HuH-7.5 (cell line): Measurements from ENCODE around the gene ASTN2.

ENCODE experiments used
- DNase-seq: peaks from one replicate; pipeline ENCODE4 v3.0.0; 2011; ENCODE audit warnings: low spot score

Gene ASTN2

DNA sequence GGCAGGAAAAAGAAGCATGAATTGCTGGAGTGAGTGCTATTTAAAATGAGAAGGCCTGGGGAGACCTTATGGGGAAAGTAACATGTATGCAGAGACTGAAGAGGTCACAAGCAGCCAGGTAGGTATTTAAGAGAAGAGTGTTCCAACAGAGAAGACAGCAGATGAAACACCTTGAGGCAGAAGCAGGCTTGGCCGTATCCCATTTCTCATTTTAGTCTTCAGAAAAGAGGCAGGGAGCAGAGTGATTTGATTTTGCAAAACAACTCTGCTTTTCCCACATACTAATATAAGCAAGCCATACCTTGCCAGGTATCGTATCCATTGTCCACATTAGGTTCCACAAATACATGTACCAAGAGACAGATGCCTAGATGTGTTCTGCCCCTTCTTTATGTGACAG, 244.3 kb downstream of the ASTN2 start:
- DNase-seq = no peak

DNA sequence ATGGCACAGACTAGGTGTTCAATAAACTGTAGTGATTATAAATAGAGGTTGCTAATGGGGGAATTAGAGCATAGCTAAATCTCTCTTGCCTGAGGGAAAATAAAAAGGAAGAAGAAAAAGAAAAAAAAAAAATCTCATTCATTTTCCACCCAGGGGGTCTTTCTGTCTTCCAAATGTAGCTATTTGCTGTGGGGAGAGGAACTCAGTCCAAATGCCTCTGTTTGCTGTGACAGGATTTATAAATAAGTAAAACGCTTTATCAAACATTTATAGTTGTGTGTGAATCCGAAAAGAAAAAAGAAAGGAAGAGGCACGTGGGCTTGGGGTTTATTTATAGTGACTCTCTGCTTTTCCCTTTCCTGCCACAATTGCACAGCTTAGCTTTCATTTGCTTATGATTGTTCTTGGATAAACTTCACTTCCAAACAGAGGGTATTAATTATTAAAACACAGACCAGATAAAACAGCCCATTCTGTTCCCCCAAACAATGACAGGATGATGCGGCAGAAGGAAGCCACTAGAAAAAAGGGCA, 245.7 kb downstream of the ASTN2 start:
- DNase-seq = no peak

DNA sequence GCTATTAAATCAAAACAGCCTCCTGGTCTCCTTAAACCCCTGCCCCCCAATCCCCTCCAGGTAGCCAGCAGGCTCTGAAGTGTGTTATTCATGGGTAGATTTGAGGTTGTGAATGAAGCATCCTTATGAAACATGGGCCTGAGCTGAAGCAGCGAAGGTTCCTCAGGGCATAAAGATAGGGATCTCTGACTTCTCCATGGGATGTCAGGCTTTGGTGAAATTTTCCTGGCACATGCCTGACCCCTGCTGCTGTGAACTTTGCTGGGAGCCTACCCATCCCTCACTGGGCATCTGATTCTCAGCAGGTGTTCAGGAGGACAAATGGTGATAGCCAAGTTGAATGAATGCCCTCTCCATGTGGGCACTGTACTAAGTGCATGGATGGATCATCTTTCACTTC, 250.3 kb downstream of the ASTN2 start:
- no peak for DNase-seq

DNA sequence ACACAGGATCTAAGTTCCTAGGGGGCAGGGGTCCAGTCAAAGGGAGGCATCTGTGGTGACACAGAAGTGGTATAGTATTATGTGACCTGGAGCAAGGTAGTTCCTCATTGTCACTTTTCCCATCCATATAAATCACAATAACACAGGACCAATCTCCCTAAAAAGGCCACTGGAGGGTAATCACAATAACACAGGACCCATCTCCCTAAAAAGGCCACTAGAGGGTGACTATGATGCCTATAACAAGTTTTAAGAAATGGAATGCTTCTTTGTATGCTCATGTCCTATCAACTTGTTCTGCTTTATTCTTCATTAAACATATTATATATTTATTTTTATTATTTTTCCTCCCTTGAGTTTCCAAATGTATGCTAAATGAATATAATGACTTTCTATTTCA, 254.6 kb downstream of the ASTN2 start:
- DNase-seq = no peak

DNA sequence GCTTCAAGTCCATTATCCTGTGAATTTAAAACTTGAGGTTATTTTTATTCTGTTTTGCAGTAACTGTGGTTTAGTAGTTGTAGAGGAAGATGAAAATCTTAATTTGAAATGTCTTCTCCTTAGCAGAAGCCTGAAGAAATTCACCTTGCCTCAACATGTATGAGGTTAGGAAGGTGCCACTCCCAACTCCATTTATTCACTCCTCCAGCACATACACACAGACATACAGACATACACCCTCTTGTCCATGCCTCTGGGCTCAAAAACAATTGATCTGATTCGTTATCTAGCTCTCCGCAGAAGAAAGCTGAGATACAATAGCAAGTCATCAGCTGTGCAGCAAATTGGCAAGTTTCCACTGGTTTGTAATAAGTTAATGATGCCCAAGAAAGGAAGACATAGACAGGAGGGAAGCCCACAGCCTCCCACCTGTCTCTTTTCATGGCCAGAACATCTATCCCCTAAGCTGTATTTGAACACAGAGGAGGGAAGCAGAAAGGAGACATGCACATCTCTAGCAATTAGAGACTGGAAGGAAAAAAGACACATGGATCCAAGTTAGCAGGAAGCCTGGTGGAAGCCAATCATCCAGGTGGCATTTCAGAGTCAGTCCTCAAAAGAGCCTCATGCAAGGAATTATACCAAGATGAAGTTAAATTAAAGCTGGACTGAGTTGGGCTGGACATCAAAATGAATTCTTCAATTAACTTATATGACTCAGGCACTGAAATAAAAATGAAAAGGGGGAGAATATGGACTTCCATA, 257.9 kb downstream of the ASTN2 start:
- DNase-seq = no peak

DNA sequence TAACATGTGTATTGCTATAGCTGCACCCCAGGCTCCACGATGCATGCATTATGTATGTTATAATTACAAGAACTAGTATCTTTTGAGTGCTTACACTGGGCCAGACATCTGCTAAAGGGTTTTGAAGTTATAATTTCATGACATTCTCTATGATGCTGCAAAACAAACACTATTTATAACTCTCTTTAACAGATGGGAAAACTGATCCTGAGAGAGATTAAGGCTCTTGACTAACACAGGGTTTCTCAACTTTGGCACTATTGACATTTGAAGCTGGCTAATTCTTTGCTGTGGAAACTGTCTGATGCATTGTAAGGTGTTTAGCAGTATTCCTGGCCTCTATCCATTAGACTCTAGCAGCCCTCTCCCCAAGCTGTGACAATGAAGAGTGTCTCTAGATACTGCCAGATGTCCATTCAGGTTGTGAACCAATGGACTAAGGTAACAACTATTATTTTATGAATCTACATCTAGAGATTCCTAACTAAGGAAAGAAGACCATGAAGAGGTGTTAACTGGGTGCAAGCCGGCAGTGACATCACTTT, 258.6 kb downstream of the ASTN2 start:
- DNase-seq = no peak

DNA sequence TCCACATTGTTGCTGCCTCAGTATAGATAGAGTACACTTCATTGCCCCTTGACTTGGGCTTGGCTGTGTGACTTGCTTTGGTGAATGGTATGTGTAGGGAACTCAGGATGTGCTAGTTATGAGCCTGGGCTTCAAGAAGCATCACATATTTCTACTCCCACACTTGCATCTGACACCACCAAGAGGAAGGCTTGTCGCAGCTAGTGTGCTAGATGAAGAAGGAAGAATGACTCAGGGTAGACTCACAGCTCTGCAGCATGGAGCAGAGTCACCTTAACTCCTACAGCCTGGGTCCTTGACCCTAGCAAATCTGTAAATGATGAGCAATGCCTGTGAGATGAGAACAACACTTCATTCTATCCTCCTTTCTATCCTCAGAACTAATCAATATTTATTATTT, 261.8 kb downstream of the ASTN2 start:
- DNase-seq = no peak

DNA sequence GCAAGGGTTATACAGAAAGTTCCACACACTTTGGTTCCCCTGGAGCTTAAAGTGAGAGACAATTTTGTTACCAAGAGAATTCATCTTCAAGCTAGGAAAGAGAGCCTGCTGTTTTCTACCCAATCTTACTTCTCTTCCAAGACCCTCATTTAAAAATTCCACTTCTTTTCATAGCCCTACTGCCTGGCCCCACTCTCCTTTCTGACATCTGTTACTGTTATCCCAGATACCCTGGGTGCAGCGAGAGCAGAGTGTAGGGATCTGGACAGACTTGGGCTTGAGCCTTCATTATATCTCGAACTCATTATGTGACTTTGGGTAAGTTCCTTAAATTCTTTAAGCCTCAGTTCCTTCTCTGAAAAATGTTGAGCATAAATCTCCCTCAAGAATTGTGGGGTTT, 263.1 kb downstream of the ASTN2 start:
- DNase-seq = no peak

- DNase-seq = no peak
Observed at GRCh38 chr9:117149996-117150395, 264.9 kb downstream of the ASTN2 start.

DNA sequence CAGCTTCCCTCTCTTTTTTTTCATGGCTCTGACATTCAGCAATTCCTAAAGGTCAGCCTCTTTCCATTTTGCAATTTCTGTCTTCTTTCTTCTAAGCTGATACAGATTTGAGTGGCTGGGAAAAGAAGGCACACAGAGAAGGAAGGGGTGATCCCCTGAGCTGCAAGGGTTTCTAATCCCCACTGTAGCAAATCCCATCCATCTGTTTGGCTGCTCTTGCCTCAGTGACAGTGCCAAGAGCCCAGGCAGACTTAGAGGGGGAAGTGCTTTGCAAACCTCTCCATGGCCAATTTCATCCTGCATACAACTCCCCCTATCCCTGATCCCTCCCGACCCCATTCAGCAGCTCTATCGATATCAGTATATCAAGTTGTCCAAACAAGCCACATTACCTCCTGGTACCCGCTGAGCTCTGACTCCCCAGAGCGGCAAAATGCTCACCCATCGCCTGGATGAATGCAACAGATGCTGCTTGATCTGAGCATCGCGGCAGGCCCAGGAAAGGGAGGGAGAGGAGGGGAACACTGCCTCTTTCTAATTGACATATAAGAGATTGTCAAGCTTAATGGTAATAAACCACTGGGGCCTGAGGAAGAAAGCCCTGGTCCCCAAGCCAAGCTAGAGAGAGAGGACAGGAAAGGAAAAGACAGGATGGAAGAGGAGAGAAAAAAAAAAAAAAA, 268.9 kb downstream of the ASTN2 start:
- no peak for DNase-seq

DNA sequence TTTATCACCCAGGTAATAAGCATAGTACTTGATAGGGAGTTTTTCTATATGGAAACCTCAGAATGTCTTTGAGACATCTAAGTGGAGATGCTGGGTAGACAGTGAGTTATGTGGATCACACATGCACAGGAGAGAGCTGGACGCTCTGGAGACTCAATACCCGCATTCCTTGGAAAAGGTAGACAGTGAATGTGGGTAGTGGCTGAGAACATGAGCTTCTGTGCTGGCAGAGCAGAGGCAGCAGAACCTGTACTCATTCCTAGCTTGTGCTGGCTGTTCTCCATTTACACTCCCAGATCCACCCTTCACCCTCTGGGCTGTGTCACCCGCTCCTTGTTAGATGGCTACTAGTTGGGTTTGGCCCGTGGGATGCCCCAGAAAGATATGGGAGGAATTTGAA, 269.8 kb downstream of the ASTN2 start:
- DNase-seq = no peak

- DNase-seq = no peak
Observed at GRCh38 chr9:117138231-117138630, 276.6 kb downstream of the ASTN2 start.

- no peak for DNase-seq
Observed at GRCh38 chr9:117136461-117136860, 278.4 kb downstream of the ASTN2 start.

GRCh38 chr9:117135501-117136098, 279.3 kb downstream of the ASTN2 start:
- DNase-seq = no peak

DNA sequence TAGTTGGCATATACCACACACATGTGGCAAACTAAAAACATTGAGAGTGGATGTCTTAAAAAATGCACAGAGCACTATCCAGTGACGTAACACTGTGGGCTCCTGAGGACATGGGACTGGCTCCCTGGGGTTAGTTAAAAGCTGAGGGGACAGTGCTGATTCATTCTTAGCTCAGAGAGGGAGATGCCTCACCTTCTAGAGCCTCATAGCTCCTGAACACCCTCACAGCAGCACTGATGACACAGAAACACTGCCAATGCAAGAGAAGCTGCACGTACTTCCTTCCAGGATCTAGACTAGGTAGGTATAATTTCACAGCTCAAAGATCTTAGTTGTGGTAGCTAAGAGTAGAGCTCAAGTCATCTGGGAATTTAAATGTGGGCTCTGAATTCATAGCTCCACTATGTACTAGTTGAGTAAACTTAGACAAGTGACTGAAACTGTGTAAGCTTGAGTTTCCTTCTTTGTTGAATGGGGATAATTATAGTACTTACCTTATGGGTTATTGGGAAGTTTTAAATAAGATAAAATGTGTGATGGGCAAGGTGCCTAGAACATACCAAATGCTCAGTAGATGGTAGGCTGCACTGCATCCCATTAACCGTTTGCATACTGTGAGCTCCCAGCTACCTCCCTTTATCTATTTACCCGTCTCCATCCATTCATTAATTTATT, 279.9 kb downstream of the ASTN2 start:
- no peak for DNase-seq

DNA sequence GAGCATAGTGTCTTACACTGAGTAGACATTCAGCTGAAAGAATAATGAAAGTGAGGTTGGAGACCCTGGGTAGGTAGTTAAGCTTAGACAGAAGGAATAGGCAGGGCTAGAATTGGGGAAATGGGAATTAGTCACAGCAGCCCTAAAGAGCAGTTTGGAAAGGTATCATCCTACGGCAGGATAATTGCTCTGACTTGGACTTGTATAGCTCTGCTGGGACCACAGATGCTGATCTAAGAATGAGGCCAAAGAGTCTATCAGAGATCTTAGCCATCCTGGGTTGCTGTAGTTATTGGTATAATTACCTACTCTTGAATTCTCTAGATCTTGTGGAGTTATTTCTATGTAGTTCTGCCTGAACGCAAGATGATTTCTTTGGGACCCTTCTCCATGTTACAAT, 288.0 kb downstream of the ASTN2 start:
- DNase-seq = no peak

- no peak for DNase-seq
Observed at GRCh38 chr9:117125531-117125930, 289.3 kb downstream of the ASTN2 start.

DNA sequence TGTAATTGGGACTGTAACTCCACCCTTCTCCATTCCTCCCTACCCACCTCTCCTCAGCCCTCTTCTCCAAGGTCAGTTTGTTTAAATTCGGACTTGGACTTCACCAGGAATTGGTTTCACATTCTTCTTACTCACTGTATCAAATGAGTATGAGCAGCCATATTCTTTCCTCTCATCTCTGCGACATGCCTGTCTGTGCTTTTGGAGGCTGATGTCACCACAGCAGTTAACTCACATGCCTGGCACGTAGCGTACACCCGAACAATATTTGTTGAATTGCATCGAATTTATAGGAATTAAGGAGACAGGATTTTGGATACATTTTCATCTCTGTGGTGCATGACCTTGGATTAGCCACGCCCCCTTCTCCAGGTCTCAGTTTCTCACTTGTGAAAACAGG, 291.1 kb downstream of the ASTN2 start:
- no peak for DNase-seq

DNA sequence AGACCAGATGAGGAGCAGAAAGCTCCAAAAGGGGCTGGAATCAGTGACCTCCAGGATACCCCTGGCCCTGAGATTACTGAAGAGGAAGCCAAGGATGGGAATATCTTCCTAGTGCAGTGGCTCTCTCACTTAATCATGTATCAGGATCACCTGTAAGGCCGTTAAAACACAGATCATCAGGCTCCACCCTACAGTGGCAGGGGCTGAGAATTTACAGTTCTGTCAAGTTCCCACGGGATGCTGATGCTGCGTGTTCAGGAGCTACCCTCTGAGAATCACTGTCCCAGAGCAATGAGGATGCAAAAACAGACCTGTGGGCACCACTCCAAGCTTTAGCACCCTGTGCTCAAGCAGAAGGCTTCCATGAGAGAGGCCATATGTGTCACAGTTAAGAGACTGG, 291.9 kb downstream of the ASTN2 start:
- DNase-seq = no peak

- no peak for DNase-seq
Observed at GRCh38 chr9:117122102-117122501, 292.8 kb downstream of the ASTN2 start.

DNA sequence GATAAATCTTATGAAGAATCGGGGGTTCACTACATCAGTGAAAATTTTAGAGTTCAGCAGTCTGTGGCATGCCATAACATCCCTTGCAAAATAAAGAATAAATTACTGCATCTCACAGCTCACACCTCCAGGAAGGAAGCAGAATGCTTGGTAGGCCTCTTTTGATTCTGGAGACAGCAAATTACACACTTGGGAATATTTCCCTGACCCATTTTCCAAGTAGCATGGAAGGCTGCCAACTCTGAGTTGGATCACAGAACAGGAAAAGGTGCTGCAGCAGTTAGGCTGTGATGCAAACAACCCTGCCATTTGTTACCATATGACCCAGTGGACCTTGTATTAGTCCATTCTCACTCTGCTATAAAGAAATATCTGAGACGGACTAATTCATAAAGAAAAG, 293.5 kb downstream of the ASTN2 start:
- DNase-seq = no peak

DNA sequence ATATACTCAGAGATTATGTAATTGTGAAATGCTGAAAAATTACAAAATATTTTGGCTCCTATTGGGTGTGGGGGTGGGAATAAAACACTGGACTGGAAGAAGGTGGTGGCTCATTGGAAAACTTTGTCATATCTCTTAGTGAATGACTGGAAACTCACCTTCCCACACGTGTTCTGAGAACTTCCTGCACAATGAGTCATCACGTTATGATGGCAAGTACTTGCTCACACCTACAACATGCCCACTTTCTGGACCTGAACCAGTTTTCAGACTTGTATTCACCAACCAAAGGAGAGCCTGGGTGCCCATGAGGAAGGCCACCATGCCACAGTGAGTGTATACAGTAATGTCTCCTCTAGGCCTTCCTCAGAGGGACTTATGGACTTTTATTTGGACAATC, 294.8 kb downstream of the ASTN2 start:
- DNase-seq = no peak
